Middle frontal gyrus (tissue), 1 donor: Measurements from ENCODE around the gene EBLN1.

ENCODE experiments used
- DNase-seq: peaks from one replicate; pipeline ENCODE4 v3.0.0-alpha.2; 2015; ENCODE audit warnings: low spot score; ENCODE audit errors: extremely low spot score

The EBLN1 gene

GRCh38 chr10:22217842-22218241, at the start of gene EBLN1:
Gene EBLN1 (minus strand): TSS chr10:22218015. CDS start chr10:22209983, 8,032 bp downstream.
- no peak for DNase-seq

- DNase-seq = no peak
Observed at GRCh38 chr10:22265839-22266537, 48.2 kb upstream of the EBLN1 start.

GRCh38 chr10:22263106-22263505, 45.3 kb upstream of the EBLN1 start:
- no peak for DNase-seq

DNA sequence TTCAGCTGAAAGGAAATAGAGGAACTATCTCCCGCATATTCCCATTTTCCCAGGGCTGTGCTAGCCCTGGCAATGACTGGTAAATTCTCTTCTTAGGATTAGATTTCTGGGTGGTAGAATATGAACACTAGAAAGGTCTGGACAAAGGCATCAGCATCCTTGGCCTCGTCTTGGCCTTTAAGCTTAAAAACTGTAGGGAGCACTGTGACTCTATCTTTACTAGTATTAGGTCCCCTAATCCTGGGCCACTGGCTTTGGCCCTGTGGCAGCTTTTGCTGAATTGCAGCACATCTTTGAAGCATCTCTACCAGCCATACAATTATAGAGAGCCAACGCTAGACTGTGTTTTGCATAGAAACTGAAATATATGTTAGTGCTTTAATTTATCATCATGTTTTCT, 41.5 kb upstream of the EBLN1 start:
- no peak for DNase-seq

GRCh38 chr10:22258471-22258870, 40.7 kb upstream of the EBLN1 start:
- no peak for DNase-seq

GRCh38 chr10:22253580-22253882, 35.7 kb upstream of the EBLN1 start:
- no peak for DNase-seq

GRCh38 chr10:22252801-22253579, 35.2 kb upstream of the EBLN1 start:
- DNase-seq = no peak

GRCh38 chr10:22252224-22252800, 34.5 kb upstream of the EBLN1 start:
- DNase-seq = peak; percentile 26

- peak; percentile 53 for DNase-seq
Observed at GRCh38 chr10:22251751-22252223, 34.0 kb upstream of the EBLN1 start.

GRCh38 chr10:22250897-22251660, 33.3 kb upstream of the EBLN1 start:
- DNase-seq = no peak

- DNase-seq = no peak
Observed at GRCh38 chr10:22247636-22248035, 29.8 kb upstream of the EBLN1 start.

DNA sequence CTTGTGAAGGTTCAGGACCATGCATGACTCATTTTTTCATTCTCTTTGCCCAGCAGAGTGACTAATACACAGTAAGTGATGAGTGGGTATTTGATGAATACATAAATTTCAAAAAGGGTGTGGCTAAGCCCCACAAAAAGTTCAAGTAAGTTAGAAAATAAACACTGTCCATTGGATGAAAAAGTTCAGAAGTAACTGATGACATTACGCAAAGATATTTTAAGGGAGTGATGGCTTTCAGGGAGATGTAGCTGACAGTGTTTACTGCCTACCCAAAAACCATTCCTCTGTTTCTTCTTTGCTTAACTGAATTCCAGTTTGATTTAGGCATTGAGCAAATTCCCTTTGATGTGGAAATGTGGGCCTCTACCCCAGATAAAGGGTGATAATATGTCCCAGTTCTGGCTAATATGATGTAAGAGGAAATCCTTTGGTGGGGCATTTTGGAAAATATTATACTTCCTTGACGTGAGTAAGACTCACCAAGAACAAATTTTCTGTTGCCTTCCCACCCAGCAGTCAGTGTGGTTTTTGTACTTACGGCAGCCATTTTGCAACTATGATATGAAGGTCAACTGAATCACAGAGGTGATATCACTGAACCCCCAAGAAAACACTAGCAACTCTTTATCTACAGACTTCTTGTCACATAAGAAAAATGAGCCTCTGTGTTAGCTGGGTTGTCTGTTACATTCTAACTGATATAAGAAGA, 29.0 kb upstream of the EBLN1 start:
- no peak for DNase-seq

- no peak for DNase-seq
Observed at GRCh38 chr10:22245567-22245966, 27.8 kb upstream of the EBLN1 start.

DNA sequence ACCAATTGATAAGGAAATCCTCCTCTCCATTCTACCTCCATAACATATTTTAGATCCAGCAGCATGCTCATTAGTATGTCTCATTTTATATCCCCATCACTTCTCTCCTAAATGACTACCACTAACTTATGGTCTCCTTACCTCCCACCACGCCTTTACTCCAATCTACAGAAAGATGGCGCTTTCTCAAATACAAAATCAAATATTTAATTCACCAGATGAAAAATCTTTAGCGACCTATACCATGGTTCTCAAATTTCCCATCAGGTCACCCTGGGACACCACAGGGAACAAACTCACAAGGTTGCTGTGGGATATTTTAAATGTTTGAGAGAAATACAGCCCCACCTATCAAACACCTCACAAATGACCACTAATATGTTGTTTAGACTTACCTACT, 27.0 kb upstream of the EBLN1 start:
- no peak for DNase-seq

DNA sequence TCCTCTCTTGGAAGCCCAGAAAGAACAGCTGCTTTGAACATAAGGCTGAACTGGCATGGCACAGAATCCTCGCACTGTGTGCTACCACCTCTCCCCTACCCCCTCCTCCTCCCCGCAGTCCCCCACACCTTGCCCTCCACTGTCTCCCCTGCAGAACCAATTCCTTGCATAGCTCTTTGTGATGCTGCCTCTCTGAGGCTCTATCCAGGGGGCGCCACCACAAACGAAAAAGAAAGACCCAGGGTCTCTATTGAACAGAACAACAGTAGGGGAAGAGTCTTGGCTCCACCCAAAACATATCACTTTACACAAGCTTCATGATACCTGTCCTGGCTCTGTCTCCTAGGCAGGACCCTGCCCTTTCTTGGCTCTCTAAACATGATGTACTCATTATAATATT, 26.2 kb upstream of the EBLN1 start:
- DNase-seq = no peak

GRCh38 chr10:22243321-22243720, 25.5 kb upstream of the EBLN1 start:
- DNase-seq = no peak

DNA sequence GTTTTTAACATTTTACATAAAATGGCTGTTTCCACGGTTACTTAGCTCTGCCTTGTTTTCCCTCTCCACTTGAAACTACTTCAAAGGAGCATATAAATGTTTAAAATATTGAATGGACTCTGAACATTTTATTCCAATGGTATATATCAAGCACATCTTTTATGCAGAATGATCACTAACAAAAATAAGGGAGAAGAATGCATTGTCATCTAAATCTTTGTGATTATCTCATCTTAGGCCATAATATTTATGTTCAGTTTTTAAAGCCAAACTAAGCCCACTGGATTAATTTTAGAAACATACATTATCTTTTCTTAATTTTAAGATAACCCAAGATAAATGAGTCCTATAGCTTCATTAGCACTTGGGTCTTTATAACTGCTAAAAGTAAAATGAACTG, 13.4 kb upstream of the EBLN1 start:
- no peak for DNase-seq

DNA sequence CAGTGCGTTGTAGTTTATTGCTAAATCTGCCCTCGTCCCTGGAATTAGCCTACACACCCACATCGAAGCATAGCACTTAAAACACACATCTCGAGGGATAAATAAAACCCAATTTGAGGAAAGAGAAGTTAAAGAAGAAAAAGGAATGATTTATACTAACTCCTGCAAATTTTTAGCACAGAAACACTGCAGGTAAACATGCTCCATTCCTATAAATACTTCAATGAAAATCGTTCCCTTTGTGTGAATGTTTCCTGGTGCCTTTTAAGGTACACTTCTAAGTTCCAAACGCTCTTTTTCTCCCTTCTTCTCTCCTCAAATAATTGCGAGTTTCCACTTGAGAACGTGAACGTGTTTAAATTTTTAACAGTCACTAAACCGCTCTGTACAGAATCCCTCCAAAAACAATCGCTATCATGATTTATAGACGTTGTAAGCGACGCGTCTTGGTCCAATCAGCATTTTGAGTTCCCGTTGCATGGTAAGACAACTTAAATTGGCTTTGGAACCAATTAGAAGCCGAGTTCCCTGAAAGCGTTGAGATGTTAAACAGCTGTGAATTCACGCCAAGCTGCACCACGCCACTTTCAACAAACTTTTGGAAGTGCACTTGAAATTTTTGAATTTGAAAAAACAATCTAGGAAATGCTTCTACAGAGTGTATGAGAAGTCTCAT, 12.5 kb upstream of the EBLN1 start:
- DNase-seq = no peak

- no peak for DNase-seq
Observed at GRCh38 chr10:22229802-22230157, 12.0 kb upstream of the EBLN1 start.

GRCh38 chr10:22228943-22229801, 11.4 kb upstream of the EBLN1 start:
- DNase-seq = peak; percentile 77
